ENCODE measurements around the gene CADPS. TPM values are rescaled to one million over a fixed set of nuclear protein-coding genes. Genes with fewer than 3 reads are reported as not detected.

Gene CADPS
- total and polyA plus RNA-seq, 2 of the 4 experiments (the other 2 are of a cell fraction): not detected

DNA sequence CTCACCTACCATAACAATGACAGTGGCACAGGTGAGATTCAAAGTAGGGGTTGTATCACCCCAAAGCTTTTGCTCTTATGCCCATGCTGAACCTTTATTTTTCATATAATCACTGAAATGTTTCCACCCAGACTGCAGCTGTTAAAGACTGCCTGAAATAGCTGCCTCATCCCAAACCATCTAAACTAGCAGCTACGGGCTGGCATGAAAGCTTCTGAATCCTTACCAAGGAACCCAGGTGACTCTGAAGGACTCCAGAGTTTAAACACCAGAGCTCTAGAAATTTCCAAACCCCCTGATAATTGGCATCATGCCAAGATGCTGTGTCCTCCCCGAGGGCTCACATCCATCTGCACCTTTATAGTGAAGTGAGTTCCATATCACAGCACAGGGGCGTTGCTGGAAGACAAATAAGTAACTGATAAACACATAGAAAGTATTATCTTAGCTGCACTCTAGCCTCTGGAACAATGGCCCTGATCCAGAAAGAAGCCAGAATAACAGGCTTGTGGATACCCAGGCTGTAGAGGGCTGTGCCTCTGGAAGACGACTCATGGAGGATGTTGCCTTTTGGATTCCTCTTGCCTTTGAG, 238.9 kb downstream of the CADPS start:
- Histone ChIP-seq H4K8ac (ENCODE audit: low read depth in 2 of 2, low read length in 2 of 2) (no peak overlapping the region), H2AK9ac (replicated peaks; ENCODE audit: low read depth, low read length, poor library complexity) (no peak overlapping the region), H3K27me3 (ENCODE audit: control insufficient read depth, insufficient read depth, low read length) (peaks cover 7% of the 10 kb centered on the region; the same call in 1 of the 2 replicates), H2BK20ac (ENCODE audit: low read depth, low read length) (no peak overlapping the region), H3K9me1 (ENCODE audit: insufficient read depth, low read length) (peaks cover 2% of the 10 kb centered on the region; the same call in 1 of the 2 replicates), H4K5ac (ENCODE audit: low read depth, low read length) (no peak overlapping the region), H3K56ac (ENCODE audit: extremely low read depth, insufficient read depth, low read length) (no peak overlapping the region), H2BK15ac (ENCODE audit: low read depth, low read length) (no peak overlapping the region), H3K36me3 (ENCODE audit: control insufficient read depth, insufficient read depth, low read length) (no peaks in the 10 kb centered on the region), H3K23ac (ENCODE audit: low read depth, low read length) (no peak overlapping the region), H2BK120ac (ENCODE audit: low read depth, low read length) (no peak overlapping the region), H3K18ac (ENCODE audit: low read depth, low read length) (no peak overlapping the region), H3K4ac (ENCODE audit: low read depth, low read length) (no peak overlapping the region), H2AK5ac (ENCODE audit: low read depth, low read length) (no peak overlapping the region), H4K20me1 (ENCODE audit: insufficient read depth, low read length) (no peaks in the 10 kb centered on the region), H3K9me3 (ENCODE audit: control insufficient read depth, insufficient read depth, low read length) (no peaks in the 10 kb centered on the region), H4K91ac (ENCODE audit: insufficient read depth, low read depth, low read length) (no peak overlapping the region), H3K9ac (ENCODE audit: low read depth, low read length) (no peak overlapping the region), H3K79me1 (ENCODE audit: low read depth in 1 of 2, low read length in 2 of 2) (no peaks in the 10 kb centered on the region), H2BK5ac (ENCODE audit: low read depth, low read length, poor library complexity, severe bottlenecking) (no peak overlapping the region), H3K14ac (replicated peaks; ENCODE audit: low read depth, low read length) (no peak overlapping the region), H3K27ac (ENCODE audit: insufficient read depth, low read length) (no peak overlapping the region), H2AFZ (replicated peaks; ENCODE audit: low read length, poor library complexity) (no peak overlapping the region), H3K4me3 (ENCODE audit: insufficient read depth, low read depth, low read length) (no peak overlapping the region), H3K4me1 (ENCODE audit: control insufficient read depth, insufficient read depth, low read length) (no peaks in the 10 kb centered on the region), H3K4me2 (ENCODE audit: low read depth, low read length) (no peak overlapping the region)
- WGBS, 2 experiments (ENCODE audit: extremely low coverage in 2 of 2, insufficient read length in 1 of 2): no CpG with 5 or more reads among the region's 4 CpGs
- ChIA-PET POLR2A (ENCODE audit: unreplicated experiment) (interaction anchor here (0.6 kb wide), 1 partner anchor 856 kb away, joined by 4 read pairs; no protein-coding TSS in a partner anchor), CTCF (interaction anchor here (1.2 to 1.4 kb wide), 2 partner anchors 9 to 14 kb away, joined by 3 read pairs; no protein-coding TSS in a partner anchor)
- BruUV-seq (replicated peaks): no TSS peak
- DNase-seq (no peak), ATAC-seq (ENCODE audit: low read depth) (no peak)
- in situ Hi-C loops (cut with MboI; ENCODE audit: low sequenced_read_pairs): no loop called here
- intact Hi-C loops (cut with micrococcal nuclease): no loop called here
- dilution Hi-C loops (cut with HindIII; ENCODE audit: low sequenced_read_pairs, unreplicated experiment): no loop called here
- TF ChIP-seq CHD1 (IDR thresholded peaks at IDR 0.05; ENCODE audit: low read depth, low read length): no peak
- no peak for TF ChIP-seq CEBPB (IDR thresholded peaks at IDR 0.05; ENCODE audit: low read depth, low read length)
- TF ChIP-seq BHLHE40 (IDR thresholded peaks at IDR 0.05; ENCODE audit: low read depth, low read length): no peak
- no peak for TF ChIP-seq MXI1 (IDR thresholded peaks at IDR 0.05; ENCODE audit: borderline replicate concordance, low read depth, low read length)
- no peak for TF ChIP-seq SMC3 (IDR thresholded peaks at IDR 0.05; ENCODE audit: low read depth, low read length)
- no peak for TF ChIP-seq MAZ (IDR thresholded peaks at IDR 0.05; ENCODE audit: borderline replicate concordance, low read depth, low read length)
- TF ChIP-seq MAFK (IDR thresholded peaks at IDR 0.05; ENCODE audit: low read depth, low read length): no peak
- TF ChIP-seq RCOR1 (IDR thresholded peaks at IDR 0.05; ENCODE audit: insufficient replicate concordance, low read length): no peak
- no peak for TF ChIP-seq RAD21 (IDR thresholded peaks at IDR 0.05; ENCODE audit: low read length)
- TF ChIP-seq NFE2L2 (IDR thresholded peaks at IDR 0.05; ENCODE audit: low read depth, low read length): no peak
- TF ChIP-seq, protein P1, sequence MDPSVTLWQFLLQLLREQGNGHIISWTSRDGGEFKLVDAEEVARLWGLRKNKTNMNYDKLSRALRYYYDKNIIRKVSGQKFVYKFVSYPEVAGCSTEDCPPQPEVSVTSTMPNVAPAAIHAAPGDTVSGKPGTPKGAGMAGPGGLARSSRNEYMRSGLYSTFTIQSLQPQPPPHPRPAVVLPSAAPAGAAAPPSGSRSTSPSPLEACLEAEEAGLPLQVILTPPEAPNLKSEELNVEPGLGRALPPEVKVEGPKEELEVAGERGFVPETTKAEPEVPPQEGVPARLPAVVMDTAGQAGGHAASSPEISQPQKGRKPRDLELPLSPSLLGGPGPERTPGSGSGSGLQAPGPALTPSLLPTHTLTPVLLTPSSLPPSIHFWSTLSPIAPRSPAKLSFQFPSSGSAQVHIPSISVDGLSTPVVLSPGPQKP (IDR thresholded peaks at IDR 0.05; ENCODE audit: borderline replicate concordance, low read depth, low read length): no peak
- TF ChIP-seq, protein P2, sequence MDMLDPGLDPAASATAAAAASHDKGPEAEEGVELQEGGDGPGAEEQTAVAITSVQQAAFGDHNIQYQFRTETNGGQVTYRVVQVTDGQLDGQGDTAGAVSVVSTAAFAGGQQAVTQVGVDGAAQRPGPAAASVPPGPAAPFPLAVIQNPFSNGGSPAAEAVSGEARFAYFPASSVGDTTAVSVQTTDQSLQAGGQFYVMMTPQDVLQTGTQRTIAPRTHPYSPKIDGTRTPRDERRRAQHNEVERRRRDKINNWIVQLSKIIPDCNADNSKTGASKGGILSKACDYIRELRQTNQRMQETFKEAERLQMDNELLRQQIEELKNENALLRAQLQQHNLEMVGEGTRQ (IDR thresholded peaks at IDR 0.05; ENCODE audit: low read depth, low read length): no peak
- TF ChIP-seq POLR2A (IDR thresholded peaks at IDR 0.05; ENCODE audit: low read depth, low read length): no peak
- TF ChIP-seq, protein P3, sequence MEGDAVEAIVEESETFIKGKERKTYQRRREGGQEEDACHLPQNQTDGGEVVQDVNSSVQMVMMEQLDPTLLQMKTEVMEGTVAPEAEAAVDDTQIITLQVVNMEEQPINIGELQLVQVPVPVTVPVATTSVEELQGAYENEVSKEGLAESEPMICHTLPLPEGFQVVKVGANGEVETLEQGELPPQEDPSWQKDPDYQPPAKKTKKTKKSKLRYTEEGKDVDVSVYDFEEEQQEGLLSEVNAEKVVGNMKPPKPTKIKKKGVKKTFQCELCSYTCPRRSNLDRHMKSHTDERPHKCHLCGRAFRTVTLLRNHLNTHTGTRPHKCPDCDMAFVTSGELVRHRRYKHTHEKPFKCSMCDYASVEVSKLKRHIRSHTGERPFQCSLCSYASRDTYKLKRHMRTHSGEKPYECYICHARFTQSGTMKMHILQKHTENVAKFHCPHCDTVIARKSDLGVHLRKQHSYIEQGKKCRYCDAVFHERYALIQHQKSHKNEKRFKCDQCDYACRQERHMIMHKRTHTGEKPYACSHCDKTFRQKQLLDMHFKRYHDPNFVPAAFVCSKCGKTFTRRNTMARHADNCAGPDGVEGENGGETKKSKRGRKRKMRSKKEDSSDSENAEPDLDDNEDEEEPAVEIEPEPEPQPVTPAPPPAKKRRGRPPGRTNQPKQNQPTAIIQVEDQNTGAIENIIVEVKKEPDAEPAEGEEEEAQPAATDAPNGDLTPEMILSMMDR (conservative IDR thresholded peaks at IDR 0.05; ENCODE audit: low read depth, low read length): no peak
- no peak for TF ChIP-seq FOS (IDR thresholded peaks at IDR 0.05; ENCODE audit: low read depth, low read length)
- no peak for TF ChIP-seq RFX5 (IDR thresholded peaks at IDR 0.05; ENCODE audit: low read depth, low read length)
